Vagina (tissue), 2 donors: ENCODE results near the gene FOXN3.

Source experiments
- CTCF ChIP-seq, 3 experiments: fragments of 450-650 bp in 2 of 3; fragments of 200-600 bp in 1 of 3; sonication (generic) in 1 of 3; IDR thresholded peaks; one replicate each; pipeline ENCODE4 v1.5.1; 2017 to 2019; ENCODE audit warnings: antibody characterized with exemption in 3 of 3, mild to moderate bottlenecking in 2 of 3, moderate library complexity in 2 of 3
- POLR2A ChIP-seq, 2 donors: fragments of 450-650 bp; IDR thresholded peaks; one replicate each; pipeline ENCODE4 v1.6.1; 2017; ENCODE audit warnings: antibody characterized with exemption in 2 of 2, mild to moderate bottlenecking in 2 of 2, moderate library complexity in 2 of 2

GRCh38 chr14:89406361-89406760 lies 10.7 kb downstream of the FOXN3 start:
- TF ChIP-seq POLR2A (IDR thresholded peaks at IDR 0.05) (no peak), CTCF (IDR thresholded peaks at IDR 0.05) (no peak)
